ENCODE measurements around the gene UBE2E1.

UBE2E1 gene

GRCh38 chr3:23762214-23762613, 43.5 kb upstream of the UBE2E1 start:
- H3K79me2 ChIP-seq (ENCODE audit: insufficient read depth, low read length) = no peaks in the 10 kb centered on the region
- H3K9ac ChIP-seq (ENCODE audit: low read length) = no peak overlapping the region; the same call in 1 of the 2 replicates
- H3K4me3 ChIP-seq (ENCODE audit: low read depth, low read length, poor library complexity, severe bottlenecking) = peak overlapping the region; percentile 39
- TF ChIP-seq EZH2 (IDR thresholded peaks at IDR 0.05; ENCODE audit: borderline replicate concordance, low read length) = no peak
- no peak for TF ChIP-seq CTCF (IDR thresholded peaks at IDR 0.05; ENCODE audit: low read length)
- no peaks in the 10 kb centered on the region for H3K27me3 ChIP-seq (ENCODE audit: insufficient read depth, low read length)
- H3K27ac ChIP-seq (ENCODE audit: low read depth, low read length, poor library complexity, severe bottlenecking) = peak overlapping the region; percentile 90
- no peaks in the 10 kb centered on the region for H3K9me2 ChIP-seq (ENCODE audit: low read depth, low read length)
- H3K9me3 ChIP-seq (ENCODE audit: low read length) = no peaks in the 10 kb centered on the region
- H2AFZ ChIP-seq (ENCODE audit: low read length) = no peak overlapping the region
- peak overlapping the region; percentile 62 for H3K4me2 ChIP-seq (ENCODE audit: low read length)
- H4K20me1 ChIP-seq (ENCODE audit: insufficient read depth, low read length) = no peaks in the 10 kb centered on the region
- H3K36me3 ChIP-seq (ENCODE audit: insufficient read depth, low read length) = no peaks in the 10 kb centered on the region
- peaks cover 56% of the 10 kb centered on the region for H3K4me1 ChIP-seq (ENCODE audit: insufficient read depth, low read length, severe bottlenecking)
- H3F3A ChIP-seq (ENCODE audit: insufficient read depth, low read length) = 0 out of 2 replicates have a peak, but pooled peaks cover 6% of the 10 kb centered on the region

- Histone ChIP-seq H3F3A (ENCODE audit: insufficient read depth, low read length) (0 out of 2 replicates have a peak, but pooled peaks cover 6% of the 10 kb centered on the region), H3K9me3 (ENCODE audit: low read length) (no peaks in the 10 kb centered on the region), H3K9ac (ENCODE audit: low read length) (peak overlapping the region; percentile 56), H3K9me2 (ENCODE audit: low read depth, low read length) (no peaks in the 10 kb centered on the region), H4K20me1 (ENCODE audit: insufficient read depth, low read length) (no peaks in the 10 kb centered on the region), H3K4me1 (ENCODE audit: insufficient read depth, low read length, severe bottlenecking) (peaks cover 56% of the 10 kb centered on the region), H3K27ac (ENCODE audit: low read depth, low read length, poor library complexity, severe bottlenecking) (peak overlapping the region; percentile 90), H3K79me2 (ENCODE audit: insufficient read depth, low read length) (no peaks in the 10 kb centered on the region), H3K4me3 (ENCODE audit: low read depth, low read length, poor library complexity, severe bottlenecking) (peak overlapping the region; percentile 39), H2AFZ (ENCODE audit: low read length) (peak overlapping the region; percentile 71; the same call in 1 of the 2 replicates), H3K27me3 (ENCODE audit: insufficient read depth, low read length) (no peaks in the 10 kb centered on the region), H3K4me2 (ENCODE audit: low read length) (peak overlapping the region; percentile 62), H3K36me3 (ENCODE audit: insufficient read depth, low read length) (no peaks in the 10 kb centered on the region)
- TF ChIP-seq EZH2 (IDR thresholded peaks at IDR 0.05; ENCODE audit: borderline replicate concordance, low read length) (no peak), CTCF (IDR thresholded peaks at IDR 0.05; ENCODE audit: low read length) (no peak)
These were observed 42.8 kb upstream of the UBE2E1 start for GRCh38 chr3:23762759-23763477.

GRCh38 chr3:23764407-23764806, 41.3 kb upstream of the UBE2E1 start:
- H3K79me2 ChIP-seq (ENCODE audit: insufficient read depth, low read length) = no peaks in the 10 kb centered on the region
- H3K4me1 ChIP-seq (ENCODE audit: insufficient read depth, low read length, severe bottlenecking) = peaks cover 47% of the 10 kb centered on the region
- no peak overlapping the region for H3K27ac ChIP-seq (ENCODE audit: low read depth, low read length, poor library complexity, severe bottlenecking)
- no peak overlapping the region for H3K9ac ChIP-seq (ENCODE audit: low read length)
- no peaks in the 10 kb centered on the region for H3K36me3 ChIP-seq (ENCODE audit: insufficient read depth, low read length)
- H3F3A ChIP-seq (ENCODE audit: insufficient read depth, low read length) = 0 out of 2 replicates have a peak, but pooled peaks cover 6% of the 10 kb centered on the region
- no peaks in the 10 kb centered on the region for H3K9me2 ChIP-seq (ENCODE audit: low read depth, low read length)
- TF ChIP-seq EZH2 (IDR thresholded peaks at IDR 0.05; ENCODE audit: borderline replicate concordance, low read length) (no peak), CTCF (IDR thresholded peaks at IDR 0.05; ENCODE audit: low read length) (no peak)
- H3K4me3 ChIP-seq (ENCODE audit: low read depth, low read length, poor library complexity, severe bottlenecking) = no peak overlapping the region
- no peaks in the 10 kb centered on the region for H3K27me3 ChIP-seq (ENCODE audit: insufficient read depth, low read length)
- no peaks in the 10 kb centered on the region for H4K20me1 ChIP-seq (ENCODE audit: insufficient read depth, low read length)
- H3K4me2 ChIP-seq (ENCODE audit: low read length) = no peak overlapping the region
- H3K9me3 ChIP-seq (ENCODE audit: low read length) = no peaks in the 10 kb centered on the region
- H2AFZ ChIP-seq (ENCODE audit: low read length) = no peak overlapping the region; the same call in 1 of the 2 replicates
